Dedifferentiated amniotic fluid mesenchymal stem cell (primary cell): ENCODE results near the gene FCSK.
"Not testable (repeated sequence)": the region's sequence is repeated elsewhere in the genome, so short reads cannot be mapped to it uniquely, and the experiment has no call there.

Experiments used
- DNase-seq: peaks from one replicate; pipeline ENCODE4 v3.0.0-alpha.2; 2016; ENCODE audit errors: extremely low spot score

Gene FCSK

GRCh38 chr16:70432356-70432722, 22.1 kb upstream of the FCSK start:
- DNase-seq, result no peak

GRCh38 chr16:70432723-70433457, 21.5 kb upstream of the FCSK start:
- DNase-seq, result peak; percentile 18

GRCh38 chr16:70433458-70434103, 20.8 kb upstream of the FCSK start:
- peak; percentile 41 for DNase-seq

- no peak for DNase-seq
Observed at GRCh38 chr16:70434484-70435260, 19.7 kb upstream of the FCSK start.

- DNase-seq, result peak; percentile 72
Observed at GRCh38 chr16:70437017-70437581, 17.3 kb upstream of the FCSK start.

GRCh38 chr16:70437582-70438557, 16.5 kb upstream of the FCSK start:
- DNase-seq, result no peak

- no peak for DNase-seq
Observed at GRCh38 chr16:70438585-70438968, 15.8 kb upstream of the FCSK start.

GRCh38 chr16:70438969-70439862, 15.2 kb upstream of the FCSK start, which contains the start of gene ST3GAL2:
TSS of gene ST3GAL2 (minus strand) at chr16:70439100. CDS start at chr16:70398530, 40,570 bp downstream.
- DNase-seq, result peak; percentile 91

GRCh38 chr16:70440009-70440692, 14.2 kb upstream of the FCSK start:
- no peak for DNase-seq

GRCh38 chr16:70441406-70441990, 12.9 kb upstream of the FCSK start:
- no peak for DNase-seq

- no peak for DNase-seq
Observed at GRCh38 chr16:70442344-70442743, 12.1 kb upstream of the FCSK start.

GRCh38 chr16:70444249-70445063, 9.9 kb upstream of the FCSK start:
- DNase-seq, result no peak

GRCh38 chr16:70448075-70448474, 6.3 kb upstream of the FCSK start:
- DNase-seq, result no peak

GRCh38 chr16:70450142-70451003, 4.0 kb upstream of the FCSK start:
- not testable (repeated sequence) for DNase-seq

- not testable (repeated sequence) for DNase-seq
Observed at GRCh38 chr16:70451004-70451340, 3.4 kb upstream of the FCSK start.

- DNase-seq, result no peak
Observed at GRCh38 chr16:70453117-70453891, 1.1 kb upstream of the FCSK start.

GRCh38 chr16:70453892-70454221, 538 bp upstream of the FCSK start:
- DNase-seq, result peak; percentile 48
